Activated CD4-positive, alpha-beta T cell treated with anti-CD3 and anti-CD28 coated beads, Interleukin-2, amount 50 U/mL, for 1 hour (primary cell): ENCODE results near the gene STX4.

ENCODE experiments used
- DNase-seq: peaks from one replicate; pipeline ENCODE4 v3.0.0-alpha.2; 2020

STX4 gene

GRCh38 chr16:31085411-31085810 lies 52.1 kb downstream of the STX4 start:
- no peak for DNase-seq

GRCh38 chr16:31085873-31086628 lies 52.7 kb downstream of the STX4 start:
- DNase-seq: no peak

- no peak for DNase-seq
These were observed 53.2 kb downstream of the STX4 start for GRCh38 chr16:31086629-31086906.

- no peak for DNase-seq
These were observed 54.1 kb downstream of the STX4 start for GRCh38 chr16:31087481-31087880.

GRCh38 chr16:31087971-31088370 lies 54.6 kb downstream of the STX4 start:
- DNase-seq: no peak

- no peak for DNase-seq
These were observed 55.3 kb downstream of the STX4 start, which contains the start of gene PRSS53 for GRCh38 chr16:31088459-31089183. PRSS53 (minus strand) TSS chr16:31088943; CDS start chr16:31088809, 134 bp downstream.

- DNase-seq: no peak
These were observed 55.8 kb downstream of the STX4 start for GRCh38 chr16:31089199-31089598.
